PC-9 (cell line): Measurements from ENCODE around the gene TMEM139. TPM values are rescaled to one million over a fixed set of nuclear protein-coding genes. Genes with fewer than 3 reads are reported as not detected.

Experiments
- BruUV-seq: library from RNA; stranded (reverse); fragments of 400-500 nt; replicated peaks from 2 replicates; lab custom pipeline; 2021; lab: Mats Ljungman, UMichigan
- CTCF ChIA-PET: fragments of 300-600 bp; sonication (Branson Sonifier 250); formaldehyde crosslinking; loops from one replicate; lab custom pipeline; 2022; ENCODE audit warnings: antibody characterized with exemption; lab: Charles Lee
- POLR2A ChIA-PET: fragments of 300-600 bp; sonication (Branson Sonifier 250); formaldehyde crosslinking; loops from one replicate; lab custom pipeline; 2022; ENCODE audit warnings: antibody characterized with exemption; ENCODE audit not compliant: unreplicated experiment; lab: Charles Lee
- DNase-seq, 2 experiments: peaks; one replicate each; pipeline versions ENCODE4 v3.0.0 to v3.0.0-alpha.2; 2015 to 2022; ENCODE audit warnings: mixed read lengths in 1 of 2
- H2AFZ ChIP-seq: fragments of 200-600 bp; sonication (generic); 2 replicates; pipeline ENCODE4 v1.8.1; 2017; ENCODE audit warnings: antibody characterized with exemption
- H3F3A ChIP-seq: fragments of 200-600 bp; sonication (generic); 2 replicates; pipeline ENCODE4 v1.8.1; 2017; ENCODE audit warnings: antibody characterized with exemption, mild to moderate bottlenecking, low read depth; ENCODE audit not compliant: insufficient read depth
- H3K27ac ChIP-seq: fragments of 200-600 bp; sonication (generic); 2 replicates; pipeline ENCODE4 v1.6.1; 2016; ENCODE audit warnings: mixed run types
- H3K27me3 ChIP-seq: fragments of 200-600 bp; sonication (generic); 2 replicates; pipeline ENCODE4 v1.6.1; 2016; ENCODE audit warnings: low read depth, mixed run types; ENCODE audit not compliant: insufficient read depth
- H3K36me3 ChIP-seq: fragments of 200-600 bp; sonication (generic); 2 replicates; pipeline ENCODE4 v1.6.1; 2016; ENCODE audit warnings: low read depth, mixed run types
- H3K4me1 ChIP-seq: fragments of 200-600 bp; sonication (generic); replicated peaks from 2 replicates; pipeline ENCODE4 v1.6.1; 2016; ENCODE audit warnings: mixed run types; ENCODE audit not compliant: insufficient read depth
- H3K4me2 ChIP-seq: fragments of 200-600 bp; sonication (generic); 2 replicates; pipeline ENCODE4 v1.6.1; 2017; ENCODE audit warnings: mixed run types
- H3K4me3 ChIP-seq: fragments of 200-600 bp; sonication (generic); 2 replicates; pipeline ENCODE4 v1.6.1; 2016; ENCODE audit warnings: mixed run types
- H3K79me2 ChIP-seq: fragments of 200-600 bp; sonication (generic); 2 replicates; pipeline ENCODE4 v1.6.1; 2017; ENCODE audit warnings: low read depth, mixed run types
- H3K9me2 ChIP-seq: fragments of 200-600 bp; sonication (generic); 2 replicates; pipeline ENCODE4 v1.8.1; 2017; ENCODE audit warnings: mild to moderate bottlenecking; ENCODE audit not compliant: insufficient read depth
- H3K9me3 ChIP-seq: fragments of 200-600 bp; sonication (generic); 2 replicates; pipeline ENCODE4 v1.8.1; 2016; ENCODE audit warnings: low read depth; ENCODE audit not compliant: insufficient read depth
- H4K20me1 ChIP-seq: fragments of 200-600 bp; sonication (generic); 2 replicates; pipeline ENCODE4 v1.8.1; 2017; ENCODE audit not compliant: insufficient read depth
- CTCF ChIP-seq: fragments of 200-600 bp; sonication (generic); conservative IDR thresholded peaks from 2 replicates; pipeline ENCODE4 v1.6.1; 2017; ENCODE audit warnings: mixed run types, antibody characterized with exemption, mild to moderate bottlenecking, moderate library complexity
- EZH2 ChIP-seq: fragments of 200-600 bp; sonication (generic); IDR thresholded peaks from 2 replicates; pipeline ENCODE4 v1.8.0; 2017; ENCODE audit warnings: antibody characterized with exemption, low read depth
- intact Hi-C: fragments of 100-400 bp; cut with micrococcal nuclease; formaldehyde crosslinking; loops from one replicate; pipeline ENCODE4 v1.10.0; 2022; ENCODE audit not compliant: unreplicated experiment
- total RNA-seq: library from RNA; stranded (reverse); gene quantifications from 2 replicates; pipeline ENCODE4 v1.2.3, GENCODE V29; 2021

Gene TMEM139
- total RNA-seq, 1 experiment from 2014 or later: 131 TPM

- Histone ChIP-seq H2AFZ (no peak overlapping the region), H3K9me2 (no peaks in the 10 kb centered on the region), H4K20me1 (no peaks in the 10 kb centered on the region), H3F3A (peaks cover 11% of the 10 kb centered on the region), H3K79me2 (no peaks in the 10 kb centered on the region), H3K4me1 (peaks cover 30% of the 10 kb centered on the region), H3K27ac (no peak overlapping the region), H3K27me3 (no peaks in the 10 kb centered on the region), H3K9me3 (peaks cover 9% of the 10 kb centered on the region; the same call in 1 of the 2 replicates), H3K4me2 (no peak overlapping the region), H3K36me3 (no peaks in the 10 kb centered on the region), H3K4me3 (no peak overlapping the region)
- intact Hi-C loops: loop anchor here (10.0 kb wide), 1 partner anchor 268 kb away; no protein-coding TSS in a partner anchor
- no peak for DNase-seq
- TF ChIP-seq EZH2 (no peak), CTCF (no peak)
- ChIA-PET CTCF (no interaction called here), POLR2A (interaction anchor here (0.5 kb wide), 1 partner anchor 937 kb away, joined by 27 read pairs; no protein-coding TSS in a partner anchor)
- no TSS peak for BruUV-seq
Measured at GRCh38 chr7:143236408-143236990, 48.3 kb upstream of the TMEM139 start.

GRCh38 chr7:143237366-143237765 is 47.4 kb upstream of the TMEM139 start:
- no peaks in the 10 kb centered on the region for H3K79me2 ChIP-seq
- BruUV-seq: no TSS peak
- peaks cover 11% of the 10 kb centered on the region for H3F3A ChIP-seq
- H3K9me2 ChIP-seq: no peaks in the 10 kb centered on the region
- ChIA-PET CTCF (interaction anchor here (0.6 kb wide), 1 partner anchor 13 kb away, joined by 3 read pairs; no protein-coding TSS in a partner anchor), POLR2A (interaction anchor here (0.5 kb wide), 1 partner anchor 937 kb away, joined by 27 read pairs; no protein-coding TSS in a partner anchor)
- TF ChIP-seq CTCF: no peak
- no peak for TF ChIP-seq EZH2
- no peak overlapping the region for H2AFZ ChIP-seq
- no peak for DNase-seq
- H3K27me3 ChIP-seq: no peaks in the 10 kb centered on the region
- intact Hi-C loops: loop anchor here (10.0 kb wide), 1 partner anchor 267 kb away; no protein-coding TSS in a partner anchor
- no peaks in the 10 kb centered on the region for H3K36me3 ChIP-seq
- H3K9me3 ChIP-seq: peaks cover 9% of the 10 kb centered on the region; the same call in 1 of the 2 replicates
- no peaks in the 10 kb centered on the region for H4K20me1 ChIP-seq
- H3K4me1 ChIP-seq: peaks cover 35% of the 10 kb centered on the region
- H3K4me2 ChIP-seq: no peak overlapping the region
- H3K27ac ChIP-seq: no peak overlapping the region
- H3K4me3 ChIP-seq: no peak overlapping the region

- H3K4me1 ChIP-seq: peaks cover 35% of the 10 kb centered on the region
- BruUV-seq: no TSS peak
- H3K4me3 ChIP-seq: no peak overlapping the region
- no peak for DNase-seq
- ChIA-PET CTCF (no interaction called here), POLR2A (no interaction called here)
- H3K79me2 ChIP-seq: no peaks in the 10 kb centered on the region
- H3K9me2 ChIP-seq: no peaks in the 10 kb centered on the region
- no peaks in the 10 kb centered on the region for H3K27me3 ChIP-seq
- H3K4me2 ChIP-seq: no peak overlapping the region
- H3K27ac ChIP-seq: no peak overlapping the region
- peaks cover 11% of the 10 kb centered on the region for H3F3A ChIP-seq
- H4K20me1 ChIP-seq: no peaks in the 10 kb centered on the region
- no peak overlapping the region for H2AFZ ChIP-seq
- intact Hi-C loops: loop anchor here (10.0 kb wide), 1 partner anchor 266 kb away; no protein-coding TSS in a partner anchor
- no peaks in the 10 kb centered on the region for H3K36me3 ChIP-seq
- TF ChIP-seq EZH2 (no peak), CTCF (no peak)
- H3K9me3 ChIP-seq: peaks cover 9% of the 10 kb centered on the region; the same call in 1 of the 2 replicates
Measured at GRCh38 chr7:143238289-143238980, 46.3 kb upstream of the TMEM139 start.
